HG03354 (cell line): ENCODE data around the gene FOXC2.

Source experiments
- ATAC-seq: cut with Tn5 transposase; IDR thresholded peaks from one replicate; pipeline ENCODE4 v1.9.1; 2021; ENCODE audit warnings: mild to moderate bottlenecking; ENCODE audit not compliant: unreplicated experiment, poor library complexity, severe bottlenecking

FOXC2 gene

GRCh38 chr16:86566601-86566965 is at the start of gene FOXC2:
FOXC2 (plus strand) TSS chr16:86566829; CDS start chr16:86567336, 507 bp downstream.
- ATAC-seq, result no peak

- ATAC-seq, result no peak
Measured at GRCh38 chr16:86517033-86517432, 49.6 kb upstream of the FOXC2 start.

- no peak for ATAC-seq
Measured at GRCh38 chr16:86517652-86518258, 48.9 kb upstream of the FOXC2 start.

- ATAC-seq, result no peak
Measured at GRCh38 chr16:86519007-86519648, 47.5 kb upstream of the FOXC2 start.

- no peak for ATAC-seq
Measured at GRCh38 chr16:86519649-86520316, 46.8 kb upstream of the FOXC2 start.

GRCh38 chr16:86520317-86521210 is 46.1 kb upstream of the FOXC2 start:
- ATAC-seq, result no peak

- no peak for ATAC-seq
Measured at GRCh38 chr16:86521236-86522197, 45.1 kb upstream of the FOXC2 start.

GRCh38 chr16:86522634-86523033 is 44.0 kb upstream of the FOXC2 start:
- no peak for ATAC-seq

- no peak for ATAC-seq
Measured at GRCh38 chr16:86523166-86523740, 43.4 kb upstream of the FOXC2 start.

- no peak for ATAC-seq
Measured at GRCh38 chr16:86524029-86524428, 42.6 kb upstream of the FOXC2 start.

GRCh38 chr16:86525696-86526095 is 40.9 kb upstream of the FOXC2 start:
- ATAC-seq, result no peak

GRCh38 chr16:86527366-86527765 is 39.3 kb upstream of the FOXC2 start:
- no peak for ATAC-seq

- ATAC-seq, result no peak
Measured at GRCh38 chr16:86528061-86528929, 38.3 kb upstream of the FOXC2 start.

- ATAC-seq, result no peak
Measured at GRCh38 chr16:86529160-86529559, 37.5 kb upstream of the FOXC2 start.

GRCh38 chr16:86530251-86531190 is 36.1 kb upstream of the FOXC2 start:
- ATAC-seq, result no peak

- ATAC-seq, result no peak
Measured at GRCh38 chr16:86531191-86531545, 35.5 kb upstream of the FOXC2 start.
